Ureter (tissue), 1 donor: ENCODE results near the gene ATP8B1. TPM values are rescaled to one million over a fixed set of nuclear protein-coding genes. Genes with fewer than 3 reads are reported as not detected.

Experiments
- DNase-seq: peaks from one replicate; pipeline ENCODE4 v3.0.0-alpha.2; 2020; ENCODE audit warnings: low spot score
- total RNA-seq: library from RNA; stranded (reverse); gene quantifications from one replicate; pipeline ENCODE4 v1.2.4, GENCODE V29; 2023
- donor health status: DM: yes; HTN: yes; CAD: no.

The ATP8B1 gene
- total RNA-seq, 1 donor from 2014 or later: 171 TPM

DNA sequence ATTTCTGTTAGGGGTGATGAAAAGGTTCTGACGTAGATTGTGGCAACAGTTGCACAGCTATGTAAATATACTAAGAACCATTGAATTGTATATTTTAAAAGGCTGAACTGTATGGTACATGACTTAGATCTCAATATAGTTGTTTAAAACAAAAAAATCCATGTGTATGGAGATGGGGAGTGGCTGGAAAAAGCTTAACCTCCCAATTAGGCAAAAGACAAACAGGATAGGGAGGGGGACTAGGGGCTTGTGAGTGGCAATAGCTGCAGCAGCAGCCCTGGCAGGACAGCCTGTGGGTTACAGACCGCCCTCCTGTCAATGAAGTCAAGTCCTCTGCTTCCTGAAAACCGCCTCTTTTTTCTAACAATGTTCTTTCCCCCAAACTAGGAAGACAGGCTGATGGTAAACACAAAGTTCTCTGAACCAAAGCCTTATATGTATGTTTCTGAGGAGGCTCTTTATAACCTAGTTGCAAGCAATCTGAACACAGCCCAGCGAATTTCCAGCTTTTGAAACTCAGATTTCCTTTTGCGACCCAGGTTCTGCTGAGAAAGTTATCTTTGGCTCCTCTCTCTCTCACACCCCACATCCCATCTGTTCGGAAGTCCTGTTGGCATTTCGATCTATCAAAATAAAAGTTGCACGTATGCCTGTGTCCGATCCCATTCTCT, 10.3 kb downstream of the ATP8B1 start:
- no peak for DNase-seq

DNA sequence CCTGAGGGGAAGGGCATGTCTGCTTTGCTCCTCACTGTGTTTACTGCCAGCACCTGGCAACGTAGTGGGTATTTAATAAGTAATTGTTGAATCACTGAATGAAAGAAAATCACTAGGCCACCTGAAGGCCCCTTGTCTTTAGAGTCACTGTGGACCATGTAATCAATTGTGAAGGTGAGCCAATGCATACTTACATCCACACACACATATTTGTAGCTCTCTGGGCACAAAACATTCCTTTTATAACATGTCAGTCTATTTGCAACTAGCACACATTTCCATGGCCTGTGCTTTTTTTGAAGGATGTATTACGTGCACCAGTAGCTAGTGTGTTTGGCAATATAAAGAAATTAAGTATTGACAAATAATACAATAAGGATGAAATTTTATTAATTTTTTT, 11.2 kb downstream of the ATP8B1 start:
- DNase-seq: no peak

DNA sequence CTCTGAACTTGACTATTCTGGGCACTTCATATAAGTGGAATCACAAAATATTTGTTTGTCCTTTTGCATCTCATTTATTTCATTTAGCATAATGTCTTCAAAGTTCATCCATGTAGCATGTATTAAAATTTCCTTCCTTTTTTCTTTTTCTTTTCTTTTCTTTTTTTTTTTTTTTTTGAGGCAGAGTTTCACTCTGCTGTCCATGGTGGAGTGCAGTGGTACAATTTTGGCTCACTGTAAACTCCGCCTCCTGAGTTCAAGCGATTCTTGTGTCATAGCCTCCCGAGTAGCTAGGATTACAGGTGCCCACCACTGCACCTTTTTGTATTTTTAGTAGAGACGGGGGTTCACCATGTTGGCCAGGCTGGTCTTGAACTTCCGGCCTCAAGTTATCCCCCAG, 11.9 kb downstream of the ATP8B1 start:
- no peak for DNase-seq

DNA sequence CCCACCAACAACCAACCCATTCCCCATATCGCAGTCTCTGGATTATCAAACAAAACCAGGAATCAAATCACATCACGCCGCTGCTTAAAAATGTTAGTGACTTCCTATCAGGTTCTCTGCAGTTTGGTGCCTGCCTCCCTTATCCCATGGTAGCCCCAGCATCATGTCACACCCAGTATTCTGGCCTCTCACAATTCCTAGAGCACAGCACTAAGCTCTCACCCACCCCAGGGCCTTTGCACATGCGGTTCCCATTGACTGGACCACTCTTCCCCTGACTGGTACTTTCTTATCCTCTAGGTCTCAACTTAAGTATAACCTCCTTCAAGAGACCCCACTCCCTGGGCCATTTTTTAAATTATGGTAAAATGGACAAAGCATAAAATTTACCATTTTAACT, 12.8 kb downstream of the ATP8B1 start:
- DNase-seq: no peak

DNA sequence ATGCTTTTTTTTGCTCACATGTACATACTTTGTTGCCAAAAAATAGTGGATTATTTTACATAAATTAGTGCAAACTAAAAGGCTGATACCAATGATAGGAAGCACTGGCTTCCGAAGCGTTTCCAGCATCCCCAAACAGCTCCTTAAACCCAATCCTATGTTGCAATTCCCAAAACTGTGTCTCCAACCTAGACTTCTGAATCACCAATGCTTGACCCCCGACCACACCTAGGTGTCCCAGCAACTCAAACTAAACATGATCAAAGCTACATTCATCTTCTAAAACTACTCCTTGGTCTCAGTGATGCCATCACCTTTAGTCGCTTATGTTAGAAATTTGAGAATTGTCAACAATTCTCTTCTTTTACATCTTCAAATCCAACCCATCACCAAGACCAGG, 13.4 kb downstream of the ATP8B1 start:
- no peak for DNase-seq

DNA sequence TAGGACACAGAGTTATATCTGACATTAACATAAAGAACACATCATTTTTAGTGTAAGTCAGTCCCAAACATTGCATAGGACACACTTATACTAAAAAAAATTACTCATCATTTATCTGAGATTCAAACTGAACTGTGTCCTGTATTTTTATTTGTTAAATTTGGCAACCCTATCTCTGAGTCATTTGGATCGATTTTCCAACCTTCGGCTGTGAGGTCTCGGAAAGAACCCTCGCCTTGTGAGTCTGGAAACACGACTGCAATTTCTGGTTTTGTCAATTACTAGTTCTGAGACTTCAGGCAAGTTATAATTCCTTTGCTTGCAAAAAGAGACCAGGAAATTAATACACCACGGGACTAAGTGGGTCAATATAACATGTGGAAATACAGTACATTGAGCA, 14.0 kb downstream of the ATP8B1 start:
- DNase-seq: no peak

DNA sequence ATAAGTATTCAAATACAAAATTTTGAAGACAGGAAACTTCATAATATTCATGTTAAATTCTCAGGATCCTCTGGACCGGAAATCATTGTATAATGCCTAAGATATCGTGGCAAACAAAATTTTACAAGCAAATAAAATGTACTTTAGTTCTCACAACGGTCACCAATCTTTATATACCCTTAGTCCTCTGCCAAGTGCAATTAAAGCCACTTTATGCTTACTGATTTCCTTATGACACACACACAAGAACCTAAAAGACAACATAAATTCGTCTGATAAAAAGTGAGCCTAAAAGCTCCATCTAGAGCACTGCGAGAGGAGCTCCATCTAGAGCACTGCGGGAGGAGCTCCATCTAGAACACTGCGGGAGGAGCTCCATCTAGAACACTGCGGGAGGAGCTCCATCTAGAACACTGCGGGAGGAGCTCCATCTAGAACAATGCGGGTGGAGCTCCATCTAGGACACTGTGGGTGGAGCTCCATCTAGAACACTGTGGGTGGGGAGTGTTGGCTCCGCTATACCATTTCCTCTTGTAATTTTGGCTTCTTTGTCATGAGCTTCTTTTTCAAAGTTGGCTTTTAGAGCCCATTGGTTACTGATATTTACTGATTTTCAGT, 15.9 kb downstream of the ATP8B1 start:
- no peak for DNase-seq

DNA sequence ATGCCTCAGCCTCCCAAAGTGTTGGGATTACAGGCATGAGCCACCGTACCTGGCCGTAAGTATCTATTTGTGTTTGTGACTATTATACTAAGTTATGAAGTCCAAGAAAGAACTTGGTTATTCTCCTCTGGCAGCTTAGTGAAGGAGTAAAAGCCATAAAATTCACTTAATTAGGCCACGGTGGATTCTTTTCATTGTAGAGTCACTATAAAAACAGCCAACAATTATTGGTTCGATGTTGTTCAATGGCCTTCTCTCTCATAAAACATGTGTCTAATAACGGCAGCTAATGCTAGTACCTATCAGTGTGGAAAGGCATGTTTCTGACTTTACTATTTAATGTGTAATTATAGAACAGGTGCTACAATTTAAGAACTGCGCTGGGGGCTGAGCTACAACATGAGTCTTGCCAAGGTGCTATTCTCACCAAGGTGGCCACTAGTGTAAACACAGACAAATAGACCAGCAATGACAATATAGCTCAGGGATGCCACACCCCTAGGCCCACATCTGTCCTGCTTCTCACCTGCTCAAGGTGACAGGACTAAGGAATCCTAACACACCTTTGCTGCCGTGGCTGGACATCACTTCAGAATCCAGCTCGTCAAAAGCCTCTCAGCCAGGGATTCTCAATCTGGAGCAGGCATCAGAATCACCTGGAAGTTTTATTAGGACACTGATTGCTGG, 17.2 kb downstream of the ATP8B1 start:
- no peak for DNase-seq

DNA sequence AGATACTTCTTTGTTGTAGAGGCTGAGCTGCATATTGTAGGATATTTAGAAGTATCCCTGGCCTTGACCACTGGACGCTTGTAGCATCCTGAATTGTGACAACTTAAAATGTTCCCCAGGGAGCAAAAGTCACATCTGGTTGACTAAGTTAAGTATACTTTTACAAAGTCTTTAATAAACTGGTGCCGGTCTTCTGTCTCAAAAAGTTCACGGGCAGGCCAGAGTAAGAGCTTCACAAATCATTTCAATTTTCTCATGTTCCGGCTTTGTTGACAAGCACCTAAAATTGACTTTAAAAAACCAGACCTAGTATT, 18.4 kb downstream of the ATP8B1 start:
- no peak for DNase-seq

DNA sequence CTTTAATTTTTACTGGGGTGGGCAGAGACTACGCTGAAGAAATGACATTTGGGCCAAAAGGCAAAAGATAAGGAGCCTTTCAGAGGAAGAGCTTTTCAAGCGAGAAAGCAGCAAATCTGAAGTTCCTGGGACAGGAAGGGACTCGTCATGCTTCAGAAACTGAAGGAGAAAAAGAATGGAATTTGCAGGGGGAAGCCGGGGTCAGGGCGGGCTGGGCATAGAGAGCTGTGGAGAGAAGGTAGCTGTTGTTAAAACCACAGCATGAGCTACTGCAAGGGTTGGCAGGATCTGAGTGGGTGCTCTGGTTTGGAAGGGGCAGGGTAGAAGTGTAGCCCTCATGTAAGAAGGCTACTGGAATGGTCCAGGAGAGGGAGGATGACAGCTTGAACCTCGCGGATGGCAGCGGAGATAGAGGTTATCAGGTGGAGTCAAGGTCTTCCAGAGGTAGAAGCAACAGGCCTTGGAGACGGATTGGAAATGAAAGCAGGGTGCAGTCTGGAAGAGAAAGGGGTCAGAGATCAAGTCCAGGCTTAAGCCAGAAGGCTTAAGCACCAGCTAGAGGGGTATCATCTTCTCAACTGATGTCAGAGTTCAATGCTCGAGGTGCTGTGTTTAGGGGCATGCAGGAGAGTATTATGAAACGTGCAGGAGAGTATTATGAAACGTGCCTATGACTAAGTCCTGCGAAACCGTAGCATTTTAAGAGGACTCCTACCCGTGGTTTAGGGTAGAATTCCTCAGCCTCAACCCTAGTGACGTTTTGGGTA, 18.9 kb downstream of the ATP8B1 start:
- no peak for DNase-seq

DNA sequence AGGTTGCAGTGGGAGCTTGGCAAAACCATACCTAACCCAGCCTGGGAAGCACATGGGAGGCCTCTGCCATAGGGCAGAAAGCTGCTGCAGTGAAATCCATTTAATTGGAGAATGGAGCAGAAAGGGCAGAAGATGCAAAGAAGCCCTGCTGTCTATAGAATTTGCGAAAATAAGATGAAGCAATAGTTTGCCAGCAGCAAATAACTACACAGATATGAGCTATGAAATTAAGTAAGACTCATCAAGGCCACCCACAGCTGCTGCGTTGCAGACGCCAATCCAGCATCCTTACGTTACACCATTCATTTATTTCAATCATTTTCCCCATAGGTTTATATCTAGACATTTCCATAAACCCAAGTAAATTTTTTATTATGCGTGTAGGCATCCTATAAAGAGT, 21.1 kb downstream of the ATP8B1 start:
- no peak for DNase-seq

DNA sequence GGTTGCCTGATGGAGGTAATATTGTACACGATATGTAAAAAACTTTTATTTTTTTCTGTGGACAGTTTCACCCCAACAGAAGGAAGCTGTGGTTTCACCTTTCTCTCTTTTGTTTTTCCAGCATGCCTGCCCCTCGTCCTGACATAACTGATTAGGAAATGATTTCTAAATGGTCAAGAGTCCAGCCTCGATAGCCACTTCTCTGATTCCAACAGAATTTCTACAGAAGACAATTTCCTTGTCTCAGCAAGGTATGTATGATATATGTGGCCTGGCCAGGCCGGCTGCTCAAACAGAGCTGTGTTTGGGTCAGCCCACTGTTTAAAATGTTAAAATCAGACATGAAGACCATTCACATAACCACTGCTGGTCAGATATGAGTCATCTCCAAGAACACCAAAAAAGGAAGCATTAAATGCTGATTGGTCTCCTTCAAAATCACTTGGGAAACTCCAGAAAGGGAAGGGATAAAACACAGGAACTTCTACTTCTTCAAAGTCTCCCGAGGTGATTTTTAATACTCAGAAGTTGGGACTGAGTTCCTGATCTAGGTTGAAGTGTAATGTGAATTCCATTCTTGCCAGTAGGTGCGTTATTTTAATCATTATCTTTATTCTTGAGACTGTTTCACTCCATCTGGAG, 22.3 kb downstream of the ATP8B1 start:
- DNase-seq: no peak

DNA sequence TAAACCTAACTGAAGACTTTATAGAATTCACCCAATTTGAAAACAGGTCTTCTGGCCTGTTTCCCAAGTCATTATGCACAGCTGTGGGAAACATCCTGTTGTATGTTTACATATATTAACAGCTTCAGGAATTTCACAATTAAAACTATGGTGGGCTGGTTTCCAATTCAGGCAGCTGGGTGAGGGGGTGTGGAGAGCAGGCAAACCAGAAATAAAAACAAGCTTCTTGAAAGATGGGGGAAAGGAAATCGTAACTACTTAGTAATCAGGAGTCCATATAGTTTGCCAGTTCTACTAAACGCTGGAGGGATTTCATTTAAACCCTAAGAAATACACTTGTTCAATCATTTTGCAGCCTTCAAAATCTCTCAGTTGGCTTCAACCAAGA, 22.8 kb downstream of the ATP8B1 start:
- DNase-seq: no peak

DNA sequence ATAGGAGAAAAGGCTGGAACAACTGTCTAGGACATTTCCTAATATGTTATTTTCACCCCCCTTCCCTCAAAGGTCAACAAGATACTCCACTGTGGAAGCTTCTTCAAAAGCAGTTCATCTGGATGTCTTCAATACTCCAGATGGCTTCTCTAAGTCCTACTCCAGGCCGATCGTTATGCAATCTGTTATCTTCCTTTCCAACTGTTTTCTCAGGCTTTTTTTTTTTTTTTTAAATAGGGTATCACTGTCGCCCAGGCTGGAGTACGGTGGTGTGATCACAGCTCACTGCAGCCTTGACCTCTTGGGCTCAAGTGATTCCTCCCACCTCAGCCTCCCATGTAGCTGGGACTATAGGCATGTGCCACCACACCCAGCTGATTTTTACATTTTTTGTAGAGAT, 26.3 kb downstream of the ATP8B1 start:
- DNase-seq: no peak

DNA sequence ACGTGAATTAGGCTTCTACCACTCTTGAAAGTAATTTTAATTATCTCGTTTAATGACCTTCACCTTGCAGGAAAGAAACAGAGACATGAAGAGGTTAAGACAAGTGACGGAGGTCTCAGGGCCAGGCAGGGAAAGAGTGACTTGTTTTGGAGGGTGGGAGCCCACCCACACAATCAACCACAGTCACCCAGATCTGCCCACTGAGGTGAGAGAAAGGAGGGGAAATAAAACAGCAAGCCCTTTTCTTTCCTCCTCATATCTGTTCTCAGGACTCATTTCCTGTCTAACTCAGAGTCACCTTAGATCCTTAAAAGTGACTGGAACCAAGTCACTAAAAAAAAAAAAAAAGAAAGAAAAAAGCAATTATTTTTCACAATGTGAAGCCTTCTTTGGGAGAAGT, 26.8 kb downstream of the ATP8B1 start:
- no peak for DNase-seq

DNA sequence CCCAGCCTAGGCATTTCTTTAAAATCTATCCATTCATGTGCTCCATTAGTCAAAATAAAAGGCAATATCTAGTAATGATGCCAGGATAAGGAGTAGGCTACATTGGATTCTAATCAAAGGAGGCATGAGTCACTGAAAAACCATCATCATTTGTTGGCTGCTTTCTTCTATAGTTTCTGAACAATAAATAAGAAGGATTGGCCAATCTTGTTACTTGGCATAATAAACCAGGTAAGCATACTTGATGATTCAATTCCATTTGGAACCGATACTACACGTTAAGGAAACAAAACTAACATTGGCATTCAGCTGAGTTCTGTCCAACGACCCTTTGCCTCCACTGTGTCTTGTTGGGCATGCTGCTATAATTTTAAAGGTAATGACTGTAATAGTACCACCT, 27.2 kb downstream of the ATP8B1 start:
- DNase-seq: no peak

DNA sequence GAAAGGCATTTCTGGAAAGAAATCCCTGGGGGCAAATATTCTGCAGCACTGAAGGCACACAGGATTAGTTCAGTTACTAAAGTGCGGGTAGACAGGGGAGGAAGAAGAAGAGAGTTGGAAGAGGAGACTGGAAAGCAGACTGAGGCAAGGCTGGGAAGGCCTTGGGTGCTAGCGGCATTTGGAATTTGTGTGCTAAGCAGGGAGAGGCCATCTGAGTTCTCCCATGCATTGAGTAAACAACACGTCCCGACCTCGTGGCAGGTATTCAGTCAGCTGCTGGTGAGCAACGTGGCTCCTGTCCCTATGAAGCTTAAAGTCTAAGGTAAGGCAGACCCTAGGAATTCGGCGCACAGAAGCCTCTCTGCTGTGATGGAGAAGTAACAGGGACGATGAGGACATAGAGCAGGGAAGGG, 30.7 kb downstream of the ATP8B1 start:
- DNase-seq: no peak

DNA sequence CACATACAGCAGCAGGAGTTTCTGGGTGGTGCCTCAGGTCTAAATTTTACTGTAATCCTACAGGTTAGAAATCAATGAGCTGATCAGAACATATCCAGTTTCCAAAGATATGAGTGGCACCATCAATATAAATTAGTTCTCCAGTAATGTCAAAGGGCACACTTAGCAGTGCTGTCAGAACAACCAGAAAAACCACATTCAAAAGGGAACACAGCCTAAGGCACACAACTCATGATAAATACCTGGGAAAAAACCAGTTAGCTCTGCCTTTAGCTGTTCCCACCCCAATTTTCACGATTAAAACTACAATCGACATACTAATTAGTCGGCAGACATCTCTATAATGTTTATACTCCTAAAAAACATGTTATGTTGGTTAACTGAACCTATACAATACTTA, 31.5 kb downstream of the ATP8B1 start:
- no peak for DNase-seq

DNA sequence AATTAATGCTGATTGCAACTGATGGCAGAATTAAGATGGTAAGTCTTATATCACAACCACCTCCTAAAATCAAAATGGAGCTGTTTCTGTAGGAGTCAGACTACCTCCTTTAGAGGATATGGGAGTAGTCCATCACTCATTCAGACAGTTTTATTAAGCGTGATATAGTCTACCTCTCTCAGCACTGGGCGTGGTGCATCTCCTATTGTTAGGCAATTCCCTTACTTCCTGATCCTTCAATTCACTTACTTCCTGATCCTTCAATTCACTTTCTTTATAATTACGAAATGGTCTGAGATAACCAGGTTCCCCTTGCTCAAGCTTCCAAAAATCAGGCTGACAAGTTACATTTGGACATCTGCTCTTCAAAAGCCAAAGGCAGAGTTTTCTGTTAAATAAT, 31.9 kb downstream of the ATP8B1 start:
- no peak for DNase-seq

DNA sequence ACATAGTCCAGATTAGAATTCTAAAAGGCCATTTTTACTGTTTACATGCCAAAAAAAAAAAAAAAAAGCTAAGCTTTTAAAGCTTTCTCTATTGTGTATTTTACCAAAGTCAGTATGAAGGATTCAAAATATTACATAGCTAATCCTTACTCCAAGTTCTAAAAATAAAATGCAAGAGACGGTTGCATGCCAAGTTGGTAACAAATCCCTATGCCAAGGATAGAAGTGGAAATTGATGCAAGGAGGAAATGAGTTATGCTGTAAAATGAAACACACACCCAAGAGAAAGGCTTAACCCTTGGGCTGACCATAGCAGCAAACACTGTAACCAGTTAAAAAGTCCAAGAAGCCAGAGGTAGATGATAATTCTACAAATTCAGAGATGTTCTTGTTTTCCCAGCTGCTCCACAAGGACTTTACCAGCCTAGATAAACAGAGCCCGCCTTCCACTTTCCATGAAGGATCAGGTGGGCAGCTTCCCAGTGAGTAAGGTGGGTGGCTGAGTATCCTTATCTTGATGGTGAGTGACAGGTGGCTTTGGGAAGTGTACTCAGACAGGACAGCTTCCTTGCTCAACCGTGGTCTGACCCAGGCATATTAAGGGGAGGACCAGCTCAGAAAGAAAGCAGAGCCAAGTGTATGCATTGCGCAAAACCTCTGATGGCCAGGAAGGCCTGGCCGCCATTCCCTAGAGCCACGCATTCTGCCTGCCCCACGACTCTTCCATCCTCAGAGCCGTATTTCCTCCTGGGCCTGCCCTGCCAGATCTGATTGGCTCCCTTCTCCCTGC, 34.4 kb downstream of the ATP8B1 start:
- DNase-seq: no peak

DNA sequence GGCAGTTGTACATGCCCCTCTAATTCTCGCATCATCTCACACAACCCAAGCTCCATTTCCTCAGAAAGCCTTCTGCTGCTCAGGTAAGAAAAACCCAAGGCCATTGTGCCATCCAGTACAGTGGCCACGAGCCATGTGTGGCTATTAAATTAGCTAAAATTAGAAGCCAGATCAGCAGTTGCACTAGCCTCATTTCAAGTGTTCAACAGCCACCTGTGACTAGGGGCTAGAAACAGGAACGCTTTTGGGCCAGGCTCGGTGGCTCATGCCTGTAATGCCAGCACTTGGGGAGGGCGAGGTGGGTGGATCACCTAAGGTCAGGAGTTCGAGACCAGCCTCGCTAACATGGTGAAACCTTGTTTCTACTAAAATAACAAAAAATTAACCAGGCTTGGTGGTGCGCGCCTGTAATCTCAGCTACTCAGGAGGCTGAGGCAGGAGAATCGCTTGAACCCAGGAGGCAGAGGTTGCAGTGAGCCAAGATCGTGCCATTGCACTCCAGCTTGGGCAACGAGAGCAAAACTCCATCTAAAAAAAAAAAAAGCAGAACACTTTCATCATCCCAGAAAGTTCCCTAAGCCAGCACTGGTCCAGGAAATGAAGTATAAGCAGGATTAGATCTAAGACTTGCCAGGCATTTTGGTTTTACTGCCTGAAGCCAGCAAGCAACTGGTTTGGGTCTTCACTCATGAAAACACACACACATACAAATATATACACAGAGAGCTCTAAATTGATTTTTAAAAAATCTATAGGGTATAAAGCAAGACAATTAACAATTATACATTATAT, 35.7 kb downstream of the ATP8B1 start:
- no peak for DNase-seq
